Ovary (tissue), 9 donors: ENCODE results near the gene IDUA. TPM values are rescaled to one million over a fixed set of nuclear protein-coding genes. Genes with fewer than 3 reads are reported as not detected.

ENCODE experiments used
- DNase-seq, 5 donors: peaks; one replicate each; pipeline ENCODE4 v3.0.0-alpha.2; 2019 to 2020
- H3K27ac ChIP-seq, 2 donors: fragments of 200-600 bp; one replicate each; pipeline versions ENCODE4 v1.5.1 to v1.8.0; 2019 to 2022
- H3K27me3 ChIP-seq: fragments of 200-600 bp; one replicate; pipeline ENCODE4 v1.8.0; 2022
- H3K36me3 ChIP-seq: fragments of 200-600 bp; sonication (generic); one replicate; pipeline ENCODE4 v1.5.1; 2019
- H3K4me1 ChIP-seq: one replicate; pipeline ENCODE4 v1.8.1; 2013; ENCODE audit warnings: mild to moderate bottlenecking, moderate library complexity; ENCODE audit not compliant: insufficient read depth
- H3K4me3 ChIP-seq: fragments of 200-600 bp; sonication (generic); one replicate; pipeline ENCODE4 v1.5.1; 2017
- H3K9me3 ChIP-seq, 2 donors: fragments of 200-600 bp in 1 of 2; sonication (generic) in 1 of 2; one replicate each; pipeline versions ENCODE4 v1.5.1 to v1.8.1; 2013 to 2019; ENCODE audit warnings: mild to moderate bottlenecking in 1 of 2, moderate library complexity in 1 of 2
- CTCF ChIP-seq, 3 donors: fragments of 450-650 bp in 2 of 3; fragments of 200-600 bp in 1 of 3; IDR thresholded peaks; one replicate each; pipeline versions ENCODE4 v1.5.1 to v1.8.0; 2016 to 2022; ENCODE audit warnings: antibody characterized with exemption in 3 of 3, mild to moderate bottlenecking in 1 of 3
- EP300 ChIP-seq: sonication (generic); formaldehyde crosslinking; IDR thresholded peaks from one replicate; pipeline ENCODE4 v1.6.1; 2017; ENCODE audit warnings: antibody characterized with exemption
- POLR2A ChIP-seq: fragments of 450-650 bp; IDR thresholded peaks from one replicate; pipeline ENCODE4 v1.6.1; 2017; ENCODE audit warnings: antibody characterized with exemption, mild to moderate bottlenecking, moderate library complexity
- WGBS, 3 donors: extraction: QIAGEN DNeasy Blood & Tissue Kit in 1 of 3; methylation state at CpG; one replicate each; pipeline versions ENCODE4 v1.1.5 to v1.1.7; 2013 to 2017; 5-methylcytosine and 5-hydroxymethylcytosine counted together
- intact Hi-C, 4 donors: fragments of 100-400 bp; cut with DNase I; formaldehyde crosslinking; loops; one replicate each; pipeline versions ENCODE4 v1.11.0 to v1.15.1; 2022 to 2023
- polyA plus RNA-seq, 2 donors: library from polyadenylated mRNA; stranded (reverse); fragments of 200-250 nt in 1 of 2; fragments of 350-450 nt in 1 of 2; fragmentation: Illumina TruSeq in 1 of 2; extraction: RNeasy Lipid Tissue Mini Kit (QIAGEN cat#74804) in 1 of 2; gene quantifications; one replicate each; pipeline ENCODE4 v1.2.3, GENCODE V29; 2013 to 2014
- total RNA-seq, 7 donors: library from RNA; depleted of rRNA in 2 of 7; stranded (reverse); fragments of >200 nt in 2 of 7; fragmentation: NEBNext Ultra II Directional in 3 of 7; extraction: Animal tissue kit (Norgen Biotek cat#: 25700) in 3 of 7; gene quantifications; one replicate each; pipeline versions ENCODE4 v1.1.0 to v1.2.4, GENCODE V29; 2016 to 2023
- donor health status: DM: no; HTN: no; CAD: no; lungs with moderate emphysema.
- donor health status: DM: no; HTN: no; CAD: no.
- donor health status: Bipolar disorder and iron deficiency.
- donor health status: DM: yes; HTN: yes; CAD: no.
- donor health status: DM: no; HTN: no; CAD: no.
- donor health status: DM: yes; HTN: yes; CAD: no.

The IDUA gene
- total and polyA plus RNA-seq, 9 donors: 3.1 to 49.1 (median 31.8) TPM

GRCh38 chr4:1019729-1020470, 33.1 kb downstream of the IDUA start:
- Histone ChIP-seq H3K4me3 (no peak overlapping the region), H3K36me3 (no peaks in the 10 kb centered on the region), H3K27ac (peak overlapping the region; percentile 24 to 34), H3K9me3 (no peaks in the 10 kb centered on the region), H3K4me1 (peaks cover 16% of the 10 kb centered on the region), H3K27me3 (no peaks in the 10 kb centered on the region)
- intact Hi-C loops: loop anchor here in 1 of 4 donors (10.0 kb wide), 1 partner anchor 215 kb away; no protein-coding TSS in a partner anchor
- 57 to 71% (median 62%) methylated on average over 23 of the region's 23 CpGs for whole genome bisulfite sequencing, 3 donors
- TF ChIP-seq EP300 (no peak), POLR2A (no peak), CTCF (IDR thresholded peaks at IDR 0.05) (no peak)
- DNase-seq: peak in 2 of 5 donors; percentile 47 to 70

GRCh38 chr4:1021386-1022050, 34.7 kb downstream of the IDUA start:
- Histone ChIP-seq H3K4me1 (peaks cover 16% of the 10 kb centered on the region), H3K36me3 (no peaks in the 10 kb centered on the region), H3K27ac (no peak overlapping the region), H3K9me3 (no peaks in the 10 kb centered on the region), H3K27me3 (no peaks in the 10 kb centered on the region), H3K4me3 (no peak overlapping the region)
- WGBS, 3 donors: 89 to 91% (median 90%) methylated on average over 16 to 19 of the region's 19 CpGs
- no peak for DNase-seq
- TF ChIP-seq CTCF (IDR thresholded peaks at IDR 0.05): no peak
- intact Hi-C loops: no loop called here

GRCh38 chr4:1022051-1022738, 35.4 kb downstream of the IDUA start:
- no peaks in the 10 kb centered on the region for H3K36me3 ChIP-seq
- TF ChIP-seq EP300 (no peak), POLR2A (no peak), CTCF (IDR thresholded peaks at IDR 0.05) (no peak)
- H3K4me3 ChIP-seq: no peak overlapping the region
- no peaks in the 10 kb centered on the region for H3K27me3 ChIP-seq
- peaks cover 16% of the 10 kb centered on the region for H3K4me1 ChIP-seq
- DNase-seq: no peak
- no peaks in the 10 kb centered on the region for H3K9me3 ChIP-seq
- WGBS, 3 donors: 91 to 92% (median 91%) methylated on average over 37 to 46 of the region's 46 CpGs
- intact Hi-C loops: no loop called here
- H3K27ac ChIP-seq: no peak overlapping the region

GRCh38 chr4:1022739-1023066, 35.9 kb downstream of the IDUA start:
- Histone ChIP-seq H3K27ac (no peak overlapping the region), H3K27me3 (no peaks in the 10 kb centered on the region), H3K4me1 (peaks cover 14% of the 10 kb centered on the region), H3K36me3 (no peaks in the 10 kb centered on the region), H3K9me3 (no peaks in the 10 kb centered on the region), H3K4me3 (no peak overlapping the region)
- no peak for DNase-seq
- TF ChIP-seq CTCF (IDR thresholded peaks at IDR 0.05): no peak
- no peak for TF ChIP-seq EP300
- TF ChIP-seq POLR2A: no peak
- intact Hi-C loops: no loop called here
- 88 to 91% (median 89%) methylated on average over 18 to 19 of the region's 19 CpGs for WGBS, 3 donors
